IPS DF 6.9 (cell line): ENCODE measurements around the gene CACNA2D3.

Experiments
- DNase-seq: peaks from one replicate; pipeline ENCODE4 v3.0.0-alpha.2; 2013; ENCODE audit warnings: low read depth, low spot score
- H3K27ac ChIP-seq: one replicate; pipeline ENCODE4 v1.5.1; 2013; ENCODE audit warnings: low read length, control low read depth
- H3K27me3 ChIP-seq: 2 replicates; pipeline ENCODE4 v1.6.1; 2013; ENCODE audit warnings: mild to moderate bottlenecking, low read length; ENCODE audit not compliant: control insufficient read depth, insufficient read depth
- H3K36me3 ChIP-seq: 2 replicates; pipeline ENCODE4 v1.6.1; 2013; ENCODE audit warnings: low read length; ENCODE audit not compliant: control insufficient read depth, insufficient read depth
- H3K4me1 ChIP-seq: 2 replicates; pipeline ENCODE4 v1.6.1; 2013; ENCODE audit warnings: low read length; ENCODE audit not compliant: control insufficient read depth, insufficient read depth
- H3K4me3 ChIP-seq: 2 replicates; pipeline ENCODE4 v1.5.1; 2013; ENCODE audit warnings: mild to moderate bottlenecking, low read length
- H3K9me3 ChIP-seq: 2 replicates; pipeline ENCODE4 v1.6.1; 2013; ENCODE audit warnings: low read length, inconsistent platforms; ENCODE audit not compliant: control insufficient read depth, insufficient read depth
- WGBS: extraction: QIAGEN DNeasy Blood & Tissue Kit; methylation state at CpG from one replicate; pipeline ENCODE4 v1.1.7; 2013; ENCODE audit warnings: mixed read lengths, missing lambda C conversion rate; ENCODE audit not compliant: insufficient read length, insufficient coverage; 5-methylcytosine and 5-hydroxymethylcytosine counted together

Gene CACNA2D3

DNA sequence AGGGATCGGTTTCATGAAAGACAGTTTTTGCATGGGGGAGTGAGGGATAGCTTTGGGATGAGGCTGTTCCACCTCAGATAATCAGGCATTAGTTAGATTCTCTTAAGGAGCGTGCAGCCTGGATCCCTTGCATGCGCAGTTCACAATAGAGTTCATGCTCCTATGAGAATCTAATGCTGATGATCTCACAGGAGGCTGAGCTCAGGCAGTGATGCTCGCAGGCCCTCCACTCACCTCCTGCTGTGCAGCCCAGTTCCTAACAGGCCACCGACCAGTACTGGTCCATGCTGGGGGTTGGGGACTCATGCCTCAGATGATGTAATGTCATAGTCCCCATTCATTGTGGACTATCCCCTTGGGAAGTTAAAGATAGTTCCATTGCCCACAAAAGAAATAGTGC is 255.8 kb downstream of the CACNA2D3 start:
- Histone ChIP-seq H3K27me3 (no peaks in the 10 kb centered on the region), H3K36me3 (no peaks in the 10 kb centered on the region), H3K4me3 (no peak overlapping the region), H3K9me3 (no peaks in the 10 kb centered on the region), H3K27ac (no peak overlapping the region), H3K4me1 (no peaks in the 10 kb centered on the region)
- no CpG with 5 or more reads among the region's 5 CpGs for WGBS
- no peak for DNase-seq

- no peak for DNase-seq
- no peak overlapping the region for H3K4me3 ChIP-seq
- H3K36me3 ChIP-seq: no peaks in the 10 kb centered on the region
- H3K27me3 ChIP-seq: no peaks in the 10 kb centered on the region
- WGBS: no CpG with 5 or more reads among the region's 1 CpG
- no peaks in the 10 kb centered on the region for H3K9me3 ChIP-seq
- no peaks in the 10 kb centered on the region for H3K4me1 ChIP-seq
- no peak overlapping the region for H3K27ac ChIP-seq
Measured at GRCh38 chr3:54384279-54384678, 261.9 kb downstream of the CACNA2D3 start.

GRCh38 chr3:54390582-54390981 is 268.2 kb downstream of the CACNA2D3 start:
- Histone ChIP-seq H3K9me3 (no peaks in the 10 kb centered on the region), H3K27ac (no peak overlapping the region), H3K27me3 (no peaks in the 10 kb centered on the region), H3K36me3 (no peaks in the 10 kb centered on the region), H3K4me3 (no peak overlapping the region), H3K4me1 (no peaks in the 10 kb centered on the region)
- no peak for DNase-seq
- no CpG with 5 or more reads among the region's 2 CpGs for WGBS

DNA sequence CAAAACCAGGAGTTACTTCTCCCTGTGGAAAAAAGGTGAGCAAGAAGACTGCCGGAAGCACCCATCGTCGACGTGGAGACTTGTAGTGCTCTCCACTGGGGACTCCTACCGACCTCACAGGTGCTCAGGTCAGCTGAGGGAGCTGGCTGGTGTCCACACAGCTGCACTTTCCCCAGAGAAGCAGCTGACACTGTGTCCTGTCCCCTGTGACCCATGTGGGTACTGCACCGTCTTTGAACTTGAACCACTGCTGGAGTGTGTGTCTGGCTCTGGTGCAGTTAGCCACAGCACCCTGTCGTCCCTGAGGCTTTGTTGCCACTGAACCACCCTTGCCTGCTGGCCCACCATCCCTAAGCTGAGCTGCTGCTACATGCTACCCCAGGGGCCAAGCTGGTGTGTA is 270.8 kb downstream of the CACNA2D3 start:
- DNase-seq: no peak
- WGBS: no CpG with 5 or more reads among the region's 7 CpGs

GRCh38 chr3:54408328-54408727 is 286.0 kb downstream of the CACNA2D3 start:
- Histone ChIP-seq H3K36me3 (no peaks in the 10 kb centered on the region), H3K27ac (no peak overlapping the region), H3K4me1 (no peaks in the 10 kb centered on the region), H3K9me3 (no peaks in the 10 kb centered on the region), H3K4me3 (no peak overlapping the region), H3K27me3 (no peaks in the 10 kb centered on the region)
- WGBS: no CpG with 5 or more reads among the region's 2 CpGs
- DNase-seq: no peak

More for the DNA sequence above, 270.8 kb downstream of the CACNA2D3 start:
- no peaks in the 10 kb centered on the region for H3K36me3 ChIP-seq
- no peaks in the 10 kb centered on the region for H3K9me3 ChIP-seq
- H3K4me3 ChIP-seq: no peak overlapping the region
- no peak overlapping the region for H3K27ac ChIP-seq
- no peaks in the 10 kb centered on the region for H3K27me3 ChIP-seq
- no peaks in the 10 kb centered on the region for H3K4me1 ChIP-seq

DNA sequence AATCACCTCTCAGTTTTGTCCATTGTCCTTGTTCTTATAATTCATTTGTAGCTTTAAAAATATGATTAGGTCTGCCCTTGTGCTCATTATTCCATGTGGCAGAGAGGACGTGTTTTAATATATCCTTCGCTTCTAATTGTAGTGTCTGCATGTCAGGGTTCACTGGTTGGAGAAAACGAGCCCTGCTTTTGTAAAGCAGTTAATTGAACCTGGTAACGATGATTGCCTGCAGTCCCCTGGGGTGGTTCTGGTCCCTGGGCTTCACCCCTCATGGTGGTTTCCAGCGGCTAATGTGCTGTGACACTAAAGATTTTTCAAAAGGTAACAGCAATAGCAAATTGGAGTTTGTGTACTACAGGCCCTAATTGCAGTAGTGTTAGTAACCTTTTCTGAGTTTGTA is 299.6 kb downstream of the CACNA2D3 start:
- Histone ChIP-seq H3K27ac (no peak overlapping the region), H3K9me3 (no peaks in the 10 kb centered on the region), H3K27me3 (no peaks in the 10 kb centered on the region), H3K36me3 (no peaks in the 10 kb centered on the region), H3K4me3 (no peak overlapping the region), H3K4me1 (0 out of 2 replicates have a peak, but pooled peaks cover 1% of the 10 kb centered on the region)
- no peak for DNase-seq
- WGBS: no CpG with 5 or more reads among the region's 5 CpGs

- no CpG with 5 or more reads among the region's 2 CpGs for WGBS
- H3K4me1 ChIP-seq: 0 out of 2 replicates have a peak, but pooled peaks cover 1% of the 10 kb centered on the region
- DNase-seq: no peak
- no peaks in the 10 kb centered on the region for H3K9me3 ChIP-seq
- no peaks in the 10 kb centered on the region for H3K36me3 ChIP-seq
- H3K27ac ChIP-seq: no peak overlapping the region
- no peak overlapping the region for H3K4me3 ChIP-seq
- H3K27me3 ChIP-seq: no peaks in the 10 kb centered on the region; the same call in 1 of the 2 replicates
Measured at GRCh38 chr3:54424292-54424691, 301.9 kb downstream of the CACNA2D3 start.

DNA sequence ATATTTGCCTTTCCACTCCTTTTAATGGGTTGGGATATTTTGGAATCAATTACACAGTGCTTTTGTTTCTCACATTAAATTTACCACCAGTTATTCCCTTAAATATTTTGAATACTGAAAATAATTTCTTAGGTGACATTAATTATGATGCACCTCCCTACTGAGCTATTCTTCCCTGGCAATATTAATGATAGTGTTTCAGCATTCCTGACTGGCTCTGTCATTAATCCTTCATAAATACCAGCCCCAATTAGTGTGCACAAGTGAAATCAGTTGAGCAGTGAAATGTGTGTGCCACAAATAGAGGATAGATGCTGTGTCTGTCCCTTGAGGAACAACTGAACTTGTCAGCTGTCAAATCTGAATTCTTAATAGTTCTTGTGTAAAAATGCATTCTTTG is 304.0 kb downstream of the CACNA2D3 start:
- no peaks in the 10 kb centered on the region for H3K36me3 ChIP-seq
- H3K4me1 ChIP-seq: 0 out of 2 replicates have a peak, but pooled peaks cover 1% of the 10 kb centered on the region
- DNase-seq: no peak
- no peaks in the 10 kb centered on the region; the same call in 1 of the 2 replicates for H3K27me3 ChIP-seq
- no peak overlapping the region for H3K4me3 ChIP-seq
- H3K9me3 ChIP-seq: no peaks in the 10 kb centered on the region
- no peak overlapping the region for H3K27ac ChIP-seq

DNA sequence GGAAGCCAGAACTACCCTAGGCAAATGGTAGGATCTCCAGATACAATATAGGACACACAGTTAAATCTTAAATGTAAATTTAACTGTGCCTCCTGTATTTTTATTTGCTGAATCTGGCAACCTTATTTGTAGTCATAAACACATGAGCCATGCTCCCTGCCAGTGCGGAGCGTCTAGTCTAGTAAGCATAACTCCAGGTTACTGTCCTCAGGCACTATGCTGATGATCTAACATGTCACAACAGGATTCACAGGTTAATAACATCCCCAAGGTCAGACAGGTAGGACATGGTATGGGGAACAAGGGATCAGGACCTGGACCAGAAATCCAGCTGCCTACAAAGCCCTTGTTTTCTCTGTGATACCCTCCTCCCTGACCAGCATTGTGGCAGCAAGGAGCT is 305.1 kb downstream of the CACNA2D3 start:
- Histone ChIP-seq H3K4me3 (no peak overlapping the region), H3K9me3 (no peaks in the 10 kb centered on the region), H3K36me3 (no peaks in the 10 kb centered on the region), H3K27ac (no peak overlapping the region), H3K4me1 (0 out of 2 replicates have a peak, but pooled peaks cover 1% of the 10 kb centered on the region), H3K27me3 (no peaks in the 10 kb centered on the region; the same call in 1 of the 2 replicates)
- no CpG with 5 or more reads among the region's 2 CpGs for WGBS
- no peak for DNase-seq

GRCh38 chr3:54427941-54428871 is 305.9 kb downstream of the CACNA2D3 start:
- peak; percentile 61 for DNase-seq
- no peak overlapping the region for H3K27ac ChIP-seq
- WGBS: no CpG with 5 or more reads among the region's 9 CpGs

More at GRCh38 chr3:54427941-54428871, 305.9 kb downstream of the CACNA2D3 start:
- H3K27me3 ChIP-seq: no peaks in the 10 kb centered on the region; the same call in 1 of the 2 replicates
- H3K4me3 ChIP-seq: no peak overlapping the region
- no peaks in the 10 kb centered on the region for H3K36me3 ChIP-seq
- 0 out of 2 replicates have a peak, but pooled peaks cover 1% of the 10 kb centered on the region for H3K4me1 ChIP-seq
- H3K9me3 ChIP-seq: no peaks in the 10 kb centered on the region
